GM18870 (cell line): ENCODE measurements around the gene CREB5.

Source experiments
- ATAC-seq: cut with Tn5 transposase; IDR thresholded peaks from one replicate; pipeline ENCODE4 v1.9.1; 2021; ENCODE audit warnings: moderate library complexity; ENCODE audit not compliant: unreplicated experiment

Gene CREB5

GRCh38 chr7:28406192-28406591 lies 6.1 kb upstream of the CREB5 start:
- ATAC-seq, result no peak

DNA sequence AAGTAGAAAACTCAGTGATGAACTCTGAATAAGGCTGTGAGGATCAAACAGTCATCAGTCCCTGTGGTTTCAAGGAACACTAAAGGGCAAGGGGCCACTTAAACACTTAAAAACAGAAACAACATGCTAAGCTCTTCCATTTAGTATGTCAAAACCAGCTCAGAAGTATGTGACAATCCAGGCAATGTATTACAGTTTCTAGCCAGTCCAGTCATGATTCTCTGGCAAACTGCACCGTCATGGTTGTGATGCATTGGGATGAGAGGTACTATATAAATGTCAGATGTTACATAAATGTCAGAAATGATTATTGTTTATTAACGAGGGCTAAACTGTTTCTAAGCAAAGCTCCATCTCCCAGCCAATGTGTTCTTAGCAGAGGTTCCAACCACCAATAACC lies 4.7 kb upstream of the CREB5 start:
- ATAC-seq, result no peak

GRCh38 chr7:28408105-28408959 lies 4.0 kb upstream of the CREB5 start:
- no peak for ATAC-seq

DNA sequence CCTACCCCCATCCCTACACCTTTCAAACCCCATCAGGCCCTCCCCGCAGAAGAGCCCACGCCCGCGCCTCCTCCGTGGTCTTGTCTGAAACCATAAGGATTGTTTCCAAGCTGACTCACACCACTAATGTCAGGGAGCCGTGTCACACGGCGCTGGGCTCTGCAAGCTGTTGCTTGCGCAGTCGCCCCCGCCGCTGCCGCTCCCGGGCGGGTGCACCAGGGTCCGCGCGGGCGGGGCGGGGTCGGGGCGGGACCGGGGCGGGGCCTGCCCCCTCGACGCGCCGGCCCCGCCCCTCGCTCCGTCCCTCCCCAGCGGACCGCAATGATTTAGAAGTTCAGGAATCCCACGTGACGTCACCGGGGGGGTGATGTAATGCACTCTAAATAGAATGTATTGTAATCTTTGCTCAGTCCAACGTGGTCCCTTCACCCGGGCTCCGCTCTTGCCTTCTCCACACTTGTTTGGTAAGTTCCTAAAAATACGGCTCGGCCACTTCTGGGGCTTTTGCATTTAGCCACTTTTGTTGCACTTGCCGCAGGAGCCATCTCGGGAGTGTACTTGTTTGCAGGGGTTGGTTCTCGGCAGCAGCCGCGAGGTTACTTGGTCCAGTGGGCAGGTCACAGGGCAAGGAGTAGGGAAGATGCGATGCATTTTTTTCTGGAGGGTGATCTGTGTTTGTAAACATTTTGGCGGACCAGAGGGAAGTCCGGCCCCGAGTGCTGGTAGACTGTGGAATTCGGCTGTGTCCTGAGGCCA lies 3.2 kb upstream of the CREB5 start:
- ATAC-seq, result no peak

GRCh38 chr7:28409716-28410627 lies 2.3 kb upstream of the CREB5 start:
- no peak for ATAC-seq

DNA sequence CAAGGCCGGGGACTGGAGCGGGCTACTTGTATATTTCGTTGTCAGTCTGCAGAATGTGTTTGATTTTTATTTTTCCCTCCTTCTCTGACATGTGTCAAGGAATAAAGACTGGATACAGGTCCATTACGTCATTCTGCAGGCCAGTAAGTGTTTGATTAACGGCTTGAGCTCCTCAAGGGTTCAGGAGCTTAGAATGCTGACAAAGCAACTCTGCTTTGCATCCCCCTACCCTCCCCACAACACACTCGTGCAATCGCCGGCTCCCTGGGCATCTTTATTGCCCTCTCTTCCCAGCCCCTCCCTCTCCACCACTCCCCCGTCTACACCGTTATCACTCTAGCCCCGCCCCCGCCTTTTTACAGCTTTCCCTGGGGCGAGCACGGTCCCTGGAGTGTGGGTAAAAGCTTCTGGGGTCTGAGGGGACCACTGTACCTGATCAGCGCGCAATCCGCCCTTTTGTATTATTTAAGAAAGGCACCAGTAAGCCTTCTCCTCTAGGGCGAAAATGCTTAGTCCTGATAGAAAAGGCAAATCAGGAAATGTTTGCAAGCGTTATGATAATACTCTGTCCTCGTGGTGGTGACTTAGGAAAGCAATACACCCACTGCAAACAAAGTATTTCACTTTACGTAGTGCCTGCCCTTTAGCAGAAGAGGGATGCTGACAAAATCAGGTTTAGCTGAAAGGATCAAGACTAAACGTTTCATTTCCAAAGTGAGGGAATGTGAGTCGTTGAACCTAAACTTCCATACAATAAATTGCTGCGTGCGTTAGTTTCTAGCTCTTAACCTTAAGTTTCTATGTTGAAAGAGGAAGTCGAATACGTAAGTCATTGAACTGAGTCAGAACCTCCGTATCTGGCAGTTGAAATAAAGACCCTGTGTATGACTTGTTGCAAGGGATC lies 1.4 kb upstream of the CREB5 start:
- ATAC-seq, result no peak

- no peak for ATAC-seq
Measured at GRCh38 chr7:28413011-28413410, 693 bp downstream of the CREB5 start.

DNA sequence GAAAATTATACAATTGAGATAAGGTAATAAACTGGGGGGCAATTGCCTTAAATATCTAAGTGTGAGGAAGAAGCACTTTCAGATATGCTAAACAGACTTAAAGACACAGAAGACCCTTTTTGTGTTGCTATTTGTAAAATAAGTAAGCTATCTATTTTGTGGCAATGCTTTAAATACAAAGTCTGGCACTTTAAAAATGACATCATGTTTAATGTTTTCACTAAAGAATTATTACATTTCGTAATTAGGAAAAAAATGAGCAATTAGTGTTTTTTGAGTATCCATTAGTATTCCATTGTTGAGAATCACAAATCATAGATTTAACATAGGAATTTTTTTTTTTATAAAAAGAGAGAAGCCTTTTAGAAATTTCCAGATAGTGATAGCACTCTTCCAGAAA lies 2.1 kb downstream of the CREB5 start:
- ATAC-seq, result no peak

DNA sequence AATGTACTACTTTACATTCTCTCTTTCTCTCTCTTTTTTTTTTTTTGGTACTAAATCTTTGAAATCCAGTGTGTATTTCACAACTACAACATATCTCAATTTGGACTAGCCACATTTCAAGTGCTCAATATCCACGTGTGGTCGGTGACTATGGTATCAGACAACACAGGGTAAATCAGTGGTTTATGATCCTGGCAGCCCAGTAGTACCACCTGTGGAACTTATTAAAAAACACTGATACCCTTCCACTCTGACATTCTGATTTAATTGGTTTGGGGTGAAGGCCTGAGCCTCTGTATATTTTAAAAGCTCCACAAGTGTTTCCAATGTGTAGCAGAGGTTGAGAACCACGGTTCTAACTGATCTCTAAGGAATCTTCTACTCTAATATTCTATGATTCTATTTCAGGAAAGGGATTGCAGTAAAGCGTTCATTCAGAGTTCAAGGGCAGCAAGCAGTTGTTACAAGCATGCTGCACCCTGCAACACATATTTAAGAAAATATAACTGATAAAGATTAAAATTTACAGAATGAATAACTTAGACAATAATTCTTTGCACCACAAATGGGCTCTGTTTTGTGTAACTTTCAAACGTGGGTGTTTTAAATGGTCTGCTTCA lies 5.1 kb downstream of the CREB5 start:
- ATAC-seq, result no peak

GRCh38 chr7:28418311-28418710 lies 6.0 kb downstream of the CREB5 start:
- ATAC-seq, result no peak

- ATAC-seq, result no peak
Measured at GRCh38 chr7:28418966-28419365, 6.6 kb downstream of the CREB5 start.

GRCh38 chr7:28419716-28420115 lies 7.4 kb downstream of the CREB5 start:
- ATAC-seq, result no peak

DNA sequence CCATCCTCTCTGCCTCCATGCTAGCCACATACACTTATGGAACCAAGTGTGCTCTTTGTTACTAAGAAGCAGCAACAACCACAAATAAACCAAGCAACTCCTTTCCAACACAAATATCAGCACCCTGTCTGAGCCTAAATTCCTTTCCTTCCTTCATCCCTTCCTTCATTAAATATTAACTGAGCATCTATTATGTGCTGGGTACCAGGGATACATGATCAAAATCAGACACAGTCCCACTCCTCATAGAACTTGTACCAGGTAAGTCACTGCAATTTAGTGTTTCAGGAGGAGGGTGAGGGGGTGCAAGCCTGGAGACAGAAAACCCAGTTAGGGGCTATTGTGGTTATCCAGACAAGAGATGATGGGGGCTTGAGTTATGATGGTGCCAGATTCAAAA lies 10.8 kb downstream of the CREB5 start:
- no peak for ATAC-seq

GRCh38 chr7:28423918-28424514 lies 11.7 kb downstream of the CREB5 start:
- no peak for ATAC-seq

GRCh38 chr7:28425496-28425895 lies 13.2 kb downstream of the CREB5 start:
- no peak for ATAC-seq

- no peak for ATAC-seq
Measured at GRCh38 chr7:28427236-28427635, 14.9 kb downstream of the CREB5 start.

DNA sequence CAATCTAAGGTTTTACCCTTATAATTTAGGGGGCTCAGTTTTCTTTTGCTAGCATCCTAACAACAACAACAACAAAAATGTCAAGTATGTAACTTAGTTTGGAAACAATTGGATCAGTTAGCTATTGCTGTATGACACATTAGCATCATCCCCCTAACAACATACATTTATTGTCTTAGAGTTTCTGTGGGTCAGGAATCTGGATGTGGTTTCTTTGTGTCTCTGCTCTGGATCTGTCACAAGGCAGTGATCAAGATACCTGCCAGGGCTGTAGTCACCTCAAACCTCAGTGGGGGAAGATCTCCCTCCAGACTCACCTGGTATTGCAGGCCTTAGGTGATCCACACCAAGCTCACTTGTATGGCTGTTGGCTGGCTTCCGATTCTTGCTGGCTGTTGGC lies 18.3 kb downstream of the CREB5 start:
- ATAC-seq, result no peak

DNA sequence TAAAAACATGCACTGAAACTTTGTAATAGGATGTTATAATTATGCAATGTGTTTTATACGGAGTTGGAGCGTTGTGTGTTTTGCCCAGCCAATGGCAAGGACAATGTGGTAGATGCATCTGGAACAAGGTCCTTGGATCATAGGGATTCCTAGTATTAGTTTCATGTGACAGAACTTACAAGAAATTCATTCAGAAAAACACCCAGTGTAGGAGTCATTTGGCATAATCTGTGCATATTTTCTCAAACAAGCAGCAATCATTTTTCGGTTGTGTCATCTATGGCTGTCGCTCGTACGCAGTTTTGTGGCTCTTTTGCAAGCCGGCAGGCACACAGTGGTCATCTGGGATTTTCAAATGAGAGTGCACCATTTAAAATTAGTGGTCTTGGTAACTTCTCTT lies 19.8 kb downstream of the CREB5 start:
- no peak for ATAC-seq

DNA sequence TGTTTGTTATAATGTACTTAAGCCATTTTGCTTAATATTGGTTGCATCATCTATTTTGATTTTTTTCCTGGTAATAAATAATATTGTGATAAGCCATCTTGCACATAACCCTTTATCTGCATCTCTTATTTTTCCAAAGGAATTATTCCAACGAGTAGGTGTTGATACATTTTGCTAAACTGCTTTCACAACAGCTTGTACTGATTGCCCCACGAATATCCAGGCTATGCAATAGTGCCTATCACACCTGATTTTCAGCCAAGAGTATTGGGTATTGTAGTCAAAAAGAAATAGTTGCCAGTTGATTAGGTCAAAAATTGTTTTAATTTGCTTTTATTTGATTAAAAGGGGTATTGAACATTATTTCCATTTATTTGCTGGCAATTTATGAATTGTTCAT lies 20.7 kb downstream of the CREB5 start:
- no peak for ATAC-seq
